HEK293 (cell line): ENCODE data around the gene ADGRD2.

Source experiments
- CTCF ChIA-PET: fragments of 350-600 bp; formaldehyde crosslinking; extraction: SDS; loops from one replicate; lab custom pipeline; 2021; ENCODE audit warnings: antibody characterized with exemption; lab: Yijun Ruan, JAX
- POLR2A ChIA-PET: fragments of 300-600 bp; formaldehyde crosslinking; extraction: SDS; loops from one replicate; lab custom pipeline; 2020; ENCODE audit warnings: antibody characterized with exemption, inconsistent platforms; lab: Yijun Ruan, JAX
- H3K27ac ChIP-seq: fragments of 200-500 bp; sonication (Bioruptor generic); 2 replicates; pipeline ENCODE4 v1.5.1; 2014; ENCODE audit warnings: low read depth, low read length, control low read depth, inconsistent platforms; ENCODE audit errors: extremely low read depth
- H3K36me3 ChIP-seq, 2 experiments: fragments of 200-500 bp in 1 of 2; sonication (Bioruptor generic) in 1 of 2; 1 replicate in 1 of 2; 2 replicates in 1 of 2; pipeline ENCODE4 v1.5.1; 2014 to 2017; ENCODE audit warnings: inconsistent platforms in 2 of 2, low read length in 2 of 2; ENCODE audit not compliant: control insufficient read depth in 2 of 2, insufficient read depth in 1 of 2
- H3K4me1 ChIP-seq: fragments of 200-500 bp; sonication (Bioruptor generic); 2 replicates; pipeline ENCODE4 v1.5.1; 2014; ENCODE audit warnings: mild to moderate bottlenecking, low read length, inconsistent platforms; ENCODE audit not compliant: control insufficient read depth, insufficient read depth
- H3K4me3 ChIP-seq: 2 replicates; pipeline ENCODE4 v1.5.1; 2011; ENCODE audit warnings: low read depth, mild to moderate bottlenecking, control low read depth, low read length, moderate library complexity
- H3K9me3 ChIP-seq: fragments of 200-500 bp; sonication (Bioruptor generic); 2 replicates; pipeline ENCODE4 v1.5.1; 2014; ENCODE audit warnings: low read depth, low read length, inconsistent platforms; ENCODE audit not compliant: control insufficient read depth, insufficient read depth
- BCL6B ChIP-seq: fragments of 450-650 bp; formaldehyde crosslinking; IDR thresholded peaks from 2 replicates; pipeline ENCODE4 v1.5.1; 2017; ENCODE audit warnings: missing biosample characterization, missing genetic modification characterization
- KLF10 ChIP-seq: fragments of 450-650 bp; IDR thresholded peaks from 2 replicates; pipeline ENCODE4 v1.5.1; 2018; ENCODE audit warnings: missing biosample characterization, mild to moderate bottlenecking, missing genetic modification characterization
- KLF16 ChIP-seq: fragments of 450-650 bp; formaldehyde crosslinking; IDR thresholded peaks from 2 replicates; pipeline ENCODE4 v1.5.1; 2017; ENCODE audit warnings: missing biosample characterization, missing genetic modification characterization
- ZBTB21 ChIP-seq: fragments of 450-650 bp; formaldehyde crosslinking; IDR thresholded peaks from 2 replicates; pipeline ENCODE4 v1.5.1; 2017; ENCODE audit warnings: missing biosample characterization, missing genetic modification characterization
- ZFHX2 ChIP-seq: fragments of 450-650 bp; formaldehyde crosslinking; conservative IDR thresholded peaks from 2 replicates; pipeline ENCODE4 v1.5.1; 2016; ENCODE audit warnings: missing biosample characterization, missing genetic modification characterization
- ZNF404 ChIP-seq: fragments of 450-650 bp; formaldehyde crosslinking; IDR thresholded peaks from 2 replicates; pipeline ENCODE4 v1.5.1; 2017; ENCODE audit warnings: missing biosample characterization, missing genetic modification characterization
- ZNF518A ChIP-seq: fragments of 450-650 bp; formaldehyde crosslinking; conservative IDR thresholded peaks from 2 replicates; pipeline ENCODE4 v1.5.1; 2016; ENCODE audit warnings: low read depth, missing biosample characterization, missing genetic modification characterization
- ZNF664 ChIP-seq: fragments of 450-650 bp; formaldehyde crosslinking; IDR thresholded peaks from 2 replicates; pipeline ENCODE4 v1.5.1; 2016; ENCODE audit warnings: missing biosample characterization, missing genetic modification characterization
- ZSCAN18 ChIP-seq: fragments of 450-650 bp; formaldehyde crosslinking; IDR thresholded peaks from 2 replicates; pipeline ENCODE4 v1.5.1; 2016; ENCODE audit warnings: missing biosample characterization, missing genetic modification characterization

Gene ADGRD2

GRCh38 chr9:124506433-124506832 lies 56.2 kb downstream of the ADGRD2 start (continued):
- TF ChIP-seq ZNF518A (tag by site-specific recombination) = no peak

GRCh38 chr9:124506931-124507879 lies 57.0 kb downstream of the ADGRD2 start, which contains the start of gene NR5A1:
Gene NR5A1, minus strand, starts transcription at chr9:124507399. Its CDS starts 4,004 bp downstream, at chr9:124503395.
- no peaks in the 10 kb centered on the region for H3K36me3 ChIP-seq
- no peaks in the 10 kb centered on the region for H3K4me1 ChIP-seq
- TF ChIP-seq ZNF404 (tag by site-specific recombination) = no peak
- 0 out of 2 replicates have a peak, but pooled peaks have one; percentile 31 for TF ChIP-seq ZFHX2 (tag by site-specific recombination)
- no peak within 1 kb of the TSS for H3K27ac ChIP-seq
- no peaks in the 10 kb centered on the region for H3K9me3 ChIP-seq
- no peak within 1 kb of the TSS for H3K4me3 ChIP-seq
- ChIA-PET CTCF (interaction anchor here (0.7 kb wide), 1 partner anchor 648 kb away, joined by 3 read pairs; no protein-coding TSS in a partner anchor), POLR2A (no interaction called here)

GRCh38 chr9:124507880-124508423 lies 57.7 kb downstream of the ADGRD2 start:
- H3K27ac ChIP-seq = no peak overlapping the region
- POLR2A ChIA-PET = no interaction called here
- TF ChIP-seq ZBTB21 (tag by site-specific recombination) (no peak), BCL6B (tag by site-specific recombination) (no peak), KLF10 (tag by site-specific recombination) (no peak), KLF16 (tag by site-specific recombination) (no peak), ZSCAN18 (tag by site-specific recombination) (no peak), ZNF664 (tag by site-specific recombination) (no peak)
- TF ChIP-seq, all 188 proteins: peak for 0
- Histone ChIP-seq H3K4me3 (no peak overlapping the region), H3K9me3 (no peaks in the 10 kb centered on the region), H3K4me1 (no peaks in the 10 kb centered on the region), H3K36me3 (no peaks in the 10 kb centered on the region)
- CTCF ChIA-PET = interaction anchor here (0.6 kb wide), 1 partner anchor 28 kb away, joined by 3 read pairs; no protein-coding TSS in a partner anchor
